ENCODE measurements around the gene N4BP2L1.
"Not testable (repeated sequence)": the region's sequence is repeated elsewhere in the genome, so short reads cannot be mapped to it uniquely, and the experiment has no call there.

N4BP2L1 gene

DNA sequence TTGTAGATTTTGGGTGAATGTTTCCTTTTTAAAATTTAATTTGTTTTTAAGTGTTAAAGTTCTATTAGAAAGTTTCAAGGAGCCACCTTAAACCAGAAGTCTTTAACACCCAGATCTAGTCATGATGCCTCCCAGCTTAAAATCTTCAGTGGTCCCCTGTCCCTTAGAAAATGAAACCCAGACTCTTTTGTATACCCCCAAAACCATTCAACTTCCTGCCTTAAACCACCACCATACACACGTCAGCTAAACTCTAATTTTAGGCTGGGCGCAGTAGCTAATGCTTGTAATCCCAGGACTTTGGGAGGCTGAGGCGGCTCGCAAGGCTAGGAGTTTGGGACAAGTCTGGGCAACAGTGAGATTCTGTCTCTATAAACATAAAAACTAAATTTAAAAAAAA is 37.9 kb downstream of the N4BP2L1 start:
- DNase-seq (ENCODE audit: low read depth), result no peak

GRCh38 chr13:32385410-32385809 is 42.5 kb downstream of the N4BP2L1 start:
- DNase-seq (ENCODE audit: low read depth), result no peak

- DNase-seq (ENCODE audit: low read depth), result no peak
These were observed 43.2 kb downstream of the N4BP2L1 start for GRCh38 chr13:32384702-32385101.

- DNase-seq (ENCODE audit: low read depth), result no peak
These were observed 43.9 kb downstream of the N4BP2L1 start for GRCh38 chr13:32383836-32384618.

- peak; percentile 30 for DNase-seq (ENCODE audit: low read depth)
These were observed 46.4 kb downstream of the N4BP2L1 start for GRCh38 chr13:32381539-32381938.

GRCh38 chr13:32378012-32378411 is 49.9 kb downstream of the N4BP2L1 start:
- DNase-seq (ENCODE audit: low read depth), result no peak

- no peak for DNase-seq (ENCODE audit: low read depth)
These were observed 51.1 kb downstream of the N4BP2L1 start for GRCh38 chr13:32376642-32377415.

- no peak for DNase-seq (ENCODE audit: low read depth)
These were observed 57.1 kb downstream of the N4BP2L1 start for GRCh38 chr13:32370805-32371204.

GRCh38 chr13:32362574-32362973 is 65.4 kb downstream of the N4BP2L1 start:
- DNase-seq (ENCODE audit: low read depth), result no peak

GRCh38 chr13:32355935-32356334 is 72.0 kb downstream of the N4BP2L1 start:
- not testable (repeated sequence) for DNase-seq (ENCODE audit: low read depth)

- no peak for DNase-seq (ENCODE audit: low read depth)
These were observed 73.9 kb downstream of the N4BP2L1 start for GRCh38 chr13:32354040-32354439.

DNA sequence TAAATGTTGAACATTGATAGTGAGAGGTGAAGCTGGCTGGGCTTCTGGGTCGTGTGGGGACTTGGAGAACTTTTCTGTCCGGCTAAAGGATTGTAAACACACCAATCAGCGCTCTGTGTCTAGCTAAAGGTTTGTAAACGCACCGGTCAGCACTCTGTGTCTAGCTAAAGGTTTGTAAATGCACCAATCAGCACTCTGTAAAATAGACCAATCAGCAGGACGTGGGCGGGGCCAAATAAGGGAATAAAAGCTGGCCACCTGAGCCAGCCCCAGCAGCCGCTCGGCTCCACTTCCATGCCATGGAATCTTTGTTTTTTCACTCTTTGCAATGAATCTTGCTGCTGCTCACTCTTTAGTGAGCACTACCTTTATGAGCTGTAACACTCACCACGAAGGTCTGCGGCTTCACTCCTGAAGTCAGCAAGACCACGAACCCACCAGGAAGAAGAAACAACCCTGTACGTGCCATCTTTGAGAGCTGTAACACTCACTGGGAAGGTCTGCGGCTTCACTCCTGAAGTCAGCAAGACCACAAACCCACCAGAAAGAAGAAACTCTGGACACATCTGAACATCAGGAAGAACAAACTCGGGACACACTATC is 77.0 kb downstream of the N4BP2L1 start:
- not testable (repeated sequence) for DNase-seq (ENCODE audit: low read depth)

Data from EH (cell line).